ENCODE results near the gene LHFPL2. TPM values are rescaled to one million over a fixed set of nuclear protein-coding genes. Genes with fewer than 3 reads are reported as not detected.

LHFPL2 gene
- total RNA-seq, 1 experiment from 2014 or later = 43.6 TPM

DNA sequence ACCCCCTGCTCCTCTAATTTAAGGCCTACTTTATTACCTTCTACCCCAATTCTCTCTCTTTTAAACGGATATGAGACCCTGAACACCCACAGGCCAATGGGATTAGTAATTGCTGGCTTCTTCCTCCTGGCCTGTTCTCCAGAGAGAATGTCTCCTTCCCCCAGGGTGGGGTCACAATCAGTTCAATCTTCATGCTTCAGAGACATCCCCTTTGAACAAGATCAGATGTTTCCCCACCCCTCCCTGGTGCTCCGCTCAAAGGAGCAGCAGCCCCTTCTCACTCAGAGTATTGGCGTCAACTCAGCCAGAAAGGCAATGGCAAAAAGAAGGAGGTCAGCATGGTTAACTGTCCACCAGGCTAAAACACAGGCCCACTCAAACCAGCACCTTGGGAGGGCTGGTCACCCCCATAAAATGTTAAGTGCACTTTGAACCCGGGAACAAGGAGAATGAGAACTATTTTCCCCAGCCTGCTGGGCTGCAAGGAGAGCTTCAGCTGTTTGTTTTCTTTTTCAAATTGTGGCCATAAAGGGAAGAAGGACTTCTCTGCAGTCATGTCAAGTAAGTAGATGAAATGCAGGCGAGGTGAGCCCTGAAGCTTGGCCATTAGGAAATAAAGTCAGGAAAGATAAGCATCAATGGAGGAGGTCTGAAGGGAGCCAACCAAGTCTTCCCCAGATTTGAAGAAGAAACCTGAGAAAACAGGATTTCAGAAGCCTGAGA, 20.1 kb downstream of the LHFPL2 start:
- no peaks in the 10 kb centered on the region for H3K27me3 Mint-ChIP-seq (ENCODE audit: unreplicated experiment)
- peaks cover 5% of the 10 kb centered on the region for H3K36me3 Mint-ChIP-seq (ENCODE audit: insufficient read depth, unreplicated experiment)
- TF ChIP-seq CTCF (IDR thresholded peaks at IDR 0.05; ENCODE audit: unreplicated experiment) = no peak
- intact Hi-C loops (cut with micrococcal nuclease; ENCODE audit: unreplicated experiment) = loop anchor here (10.0 kb wide), 1 partner anchor 64 kb away; no protein-coding TSS in a partner anchor
- peaks cover 56% of the 10 kb centered on the region for H3K4me1 Mint-ChIP-seq (ENCODE audit: low read depth, unreplicated experiment)
- no peak for DNase-seq
- BruUV-seq (replicated peaks) = no TSS peak
- no peak overlapping the region for H3K27ac Mint-ChIP-seq (ENCODE audit: unreplicated experiment)
- CTCF ChIA-PET = interaction anchor here (0.7 to 1.1 kb wide), 2 partner anchors 132 to 297 kb away, joined by 3 to 4 read pairs; no protein-coding TSS in a partner anchor
- no peak overlapping the region for H3K4me3 Mint-ChIP-seq (ENCODE audit: low read depth, unreplicated experiment)
- peaks cover 2% of the 10 kb centered on the region for H3K9me3 Mint-ChIP-seq (ENCODE audit: low read depth, unreplicated experiment)

DNA sequence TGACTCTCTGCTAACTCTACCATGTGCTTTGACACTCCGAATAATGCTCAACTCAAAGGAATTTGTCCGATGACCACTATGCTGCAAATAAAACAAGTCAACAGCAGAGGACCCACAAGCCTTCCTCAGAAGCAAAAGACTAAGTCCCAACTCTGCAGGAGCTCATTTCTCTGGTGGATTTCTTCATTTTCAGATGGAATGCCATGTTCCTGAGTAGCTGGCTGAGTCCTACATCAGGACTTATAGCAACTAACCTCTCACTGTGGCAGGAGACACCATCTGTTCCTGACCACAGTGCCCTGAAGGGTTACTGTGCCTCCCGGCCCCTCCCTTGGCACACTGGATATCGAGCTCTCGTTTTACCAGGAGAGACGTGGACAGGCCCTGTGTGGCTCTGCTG, 20.8 kb downstream of the LHFPL2 start:
- BruUV-seq (replicated peaks) = no TSS peak
- TF ChIP-seq CTCF (IDR thresholded peaks at IDR 0.05; ENCODE audit: unreplicated experiment) = no peak
- Mint-ChIP-seq H3K27me3 (ENCODE audit: unreplicated experiment) (no peaks in the 10 kb centered on the region), H3K9me3 (ENCODE audit: low read depth, unreplicated experiment) (peaks cover 2% of the 10 kb centered on the region), H3K27ac (ENCODE audit: unreplicated experiment) (no peak overlapping the region), H3K4me1 (ENCODE audit: low read depth, unreplicated experiment) (peaks cover 60% of the 10 kb centered on the region), H3K4me3 (ENCODE audit: low read depth, unreplicated experiment) (no peak overlapping the region), H3K36me3 (ENCODE audit: insufficient read depth, unreplicated experiment) (peaks cover 5% of the 10 kb centered on the region)
- CTCF ChIA-PET = interaction anchor here (0.6 to 1.1 kb wide), 5 partner anchors 61 to 296 kb away, joined by 3 to 4 read pairs (median 3); no protein-coding TSS in a partner anchor
- intact Hi-C loops (cut with micrococcal nuclease; ENCODE audit: unreplicated experiment) = loop anchor here (10.0 kb wide), 1 partner anchor 63 kb away; no protein-coding TSS in a partner anchor
- DNase-seq = no peak

DNA sequence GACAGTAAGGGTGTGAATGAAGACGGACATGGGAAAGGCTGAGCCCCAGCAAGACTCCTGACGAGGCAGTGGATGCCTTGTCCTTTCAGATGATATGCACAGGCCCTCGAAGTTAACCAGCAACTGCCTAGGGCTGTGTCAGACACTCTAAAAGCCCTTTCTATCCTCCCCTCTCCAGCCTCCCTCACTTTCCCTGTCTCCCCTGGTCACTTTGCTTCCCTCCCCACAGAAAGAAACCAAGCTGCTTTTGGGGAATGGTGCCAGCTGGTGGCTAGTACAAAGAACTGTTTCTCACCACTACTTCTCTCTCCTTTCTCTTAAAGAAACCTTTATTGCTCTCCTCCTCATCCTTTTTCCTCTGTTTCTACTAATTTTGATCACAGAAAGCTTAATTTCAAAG, 21.4 kb downstream of the LHFPL2 start:
- H3K4me1 Mint-ChIP-seq (ENCODE audit: low read depth, unreplicated experiment) = peaks cover 60% of the 10 kb centered on the region
- CTCF ChIA-PET = interaction anchor here (0.6 to 1.1 kb wide), 4 partner anchors 60 to 131 kb away, joined by 3 to 4 read pairs (median 4); no protein-coding TSS in a partner anchor
- H3K27me3 Mint-ChIP-seq (ENCODE audit: unreplicated experiment) = no peaks in the 10 kb centered on the region
- H3K36me3 Mint-ChIP-seq (ENCODE audit: insufficient read depth, unreplicated experiment) = peaks cover 5% of the 10 kb centered on the region
- H3K4me3 Mint-ChIP-seq (ENCODE audit: low read depth, unreplicated experiment) = no peak overlapping the region
- intact Hi-C loops (cut with micrococcal nuclease; ENCODE audit: unreplicated experiment) = loop anchor here (10.0 kb wide), 1 partner anchor 62 kb away; no protein-coding TSS in a partner anchor
- H3K9me3 Mint-ChIP-seq (ENCODE audit: low read depth, unreplicated experiment) = no peaks in the 10 kb centered on the region
- no TSS peak for BruUV-seq (replicated peaks)
- DNase-seq = no peak
- H3K27ac Mint-ChIP-seq (ENCODE audit: unreplicated experiment) = no peak overlapping the region
- no peak for TF ChIP-seq CTCF (IDR thresholded peaks at IDR 0.05; ENCODE audit: unreplicated experiment)

DNA sequence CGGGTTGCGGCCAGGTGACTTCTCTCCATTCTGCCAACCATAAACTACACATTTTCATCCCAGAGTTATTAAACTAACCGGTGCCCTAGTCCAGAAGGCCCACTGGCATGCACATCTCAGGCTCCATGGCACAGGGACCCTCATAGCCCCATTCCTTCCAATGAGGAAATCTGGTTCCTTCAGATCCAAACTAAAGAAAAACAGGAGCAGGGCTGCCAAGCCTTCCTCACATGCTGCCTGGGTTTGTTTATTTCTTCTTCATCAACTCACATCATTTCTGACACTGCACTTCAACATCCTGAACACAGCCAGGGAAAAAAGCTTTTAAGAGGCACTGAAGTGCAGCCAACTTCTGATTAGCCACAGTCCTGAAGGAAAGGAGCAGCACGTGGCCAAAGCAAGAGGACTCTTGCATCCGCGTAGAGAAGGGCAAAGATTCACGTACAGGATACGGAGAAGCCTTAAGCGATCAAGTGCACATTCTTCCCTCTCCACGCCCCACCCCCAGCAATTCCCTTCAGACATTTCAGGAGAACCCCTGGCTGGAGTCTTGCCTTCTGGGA, 22.5 kb downstream of the LHFPL2 start:
- no peaks in the 10 kb centered on the region for H3K9me3 Mint-ChIP-seq (ENCODE audit: low read depth, unreplicated experiment)
- H3K27ac Mint-ChIP-seq (ENCODE audit: unreplicated experiment) = no peak overlapping the region
- intact Hi-C loops (cut with micrococcal nuclease; ENCODE audit: unreplicated experiment) = loop anchor here (10.0 kb wide), 1 partner anchor 61 kb away; no protein-coding TSS in a partner anchor
- no peak for DNase-seq
- TF ChIP-seq CTCF (IDR thresholded peaks at IDR 0.05; ENCODE audit: unreplicated experiment) = no peak
- no TSS peak for BruUV-seq (replicated peaks)
- H3K4me3 Mint-ChIP-seq (ENCODE audit: low read depth, unreplicated experiment) = no peak overlapping the region
- H3K4me1 Mint-ChIP-seq (ENCODE audit: low read depth, unreplicated experiment) = peaks cover 66% of the 10 kb centered on the region
- H3K36me3 Mint-ChIP-seq (ENCODE audit: insufficient read depth, unreplicated experiment) = peaks cover 14% of the 10 kb centered on the region
- no peaks in the 10 kb centered on the region for H3K27me3 Mint-ChIP-seq (ENCODE audit: unreplicated experiment)
- CTCF ChIA-PET = interaction anchor here (0.6 kb wide), 1 partner anchor 130 kb away, joined by 3 read pairs; no protein-coding TSS in a partner anchor

Data from Calu3 (cell line).